Muscle layer of duodenum (tissue), 2 donors: ENCODE results near the gene RAB40B.
A peak's percentile ranks its signal among the peaks of the same experiment; 100 is the strongest.
"Not testable (repeated sequence)": the region's sequence is repeated elsewhere in the genome, so short reads cannot be mapped to it uniquely, and the experiment has no call there.

Source experiments
- H3K27ac ChIP-seq: one replicate; pipeline ENCODE4 v1.7.0; 2013; ENCODE audit warnings: mild to moderate bottlenecking, low read length
- H3K27me3 ChIP-seq: one replicate; pipeline ENCODE4 v1.7.0; 2013; ENCODE audit warnings: low read depth, mild to moderate bottlenecking, control low read depth, low read length
- H3K36me3 ChIP-seq, 2 donors: one replicate each; pipeline ENCODE4 v1.7.0; 2013; ENCODE audit warnings: low read length in 2 of 2, control low read depth in 1 of 2, mild to moderate bottlenecking in 1 of 2; ENCODE audit not compliant: insufficient read depth in 2 of 2, control insufficient read depth in 1 of 2
- H3K4me1 ChIP-seq, 2 donors: one replicate each; pipeline ENCODE4 v1.7.0; 2013; ENCODE audit warnings: low read length in 2 of 2, mild to moderate bottlenecking in 2 of 2, control low read depth in 1 of 2, moderate library complexity in 1 of 2; ENCODE audit not compliant: insufficient read depth in 2 of 2, control insufficient read depth in 1 of 2
- H3K4me3 ChIP-seq, 2 donors: one replicate each; pipeline ENCODE4 v1.7.0; 2013; ENCODE audit warnings: low read length in 2 of 2, low read depth in 1 of 2, mild to moderate bottlenecking in 1 of 2
- H3K9me3 ChIP-seq, 2 donors: one replicate each; pipeline ENCODE4 v1.7.0; 2013; ENCODE audit warnings: low read length in 2 of 2, control low read depth in 1 of 2, mild to moderate bottlenecking in 1 of 2; ENCODE audit not compliant: control insufficient read depth in 1 of 2
- donor health status: healthy.

The RAB40B gene

GRCh38 chr17:82654611-82655010 lies 43.9 kb downstream of the RAB40B start:
- not testable (repeated sequence) for H3K4me1 ChIP-seq, H3K27me3 ChIP-seq, H3K9me3 ChIP-seq, H3K4me3 ChIP-seq
- Histone ChIP-seq H3K36me3 (peaks cover 0 to 31% of the 10 kb centered on the region in 2 donors), H3K27ac (peak overlapping the region; percentile 63)

- no peaks in the 10 kb centered on the region for H3K27me3 ChIP-seq
- H3K4me3 ChIP-seq, result no peak overlapping the region
- H3K27ac ChIP-seq, result no peak overlapping the region
- H3K9me3 ChIP-seq, result no peaks in the 10 kb centered on the region
- H3K36me3 ChIP-seq, result peaks cover 0 to 25% of the 10 kb centered on the region in 2 donors
- H3K4me1 ChIP-seq, result peaks cover 0 to 6% of the 10 kb centered on the region in 2 donors
These were observed 44.6 kb downstream of the RAB40B start for GRCh38 chr17:82653651-82654528.

- no peaks in the 10 kb centered on the region for H3K9me3 ChIP-seq
- H3K4me3 ChIP-seq, result no peak overlapping the region
- H3K27me3 ChIP-seq, result no peaks in the 10 kb centered on the region
- H3K27ac ChIP-seq, result no peak overlapping the region
- no peaks in the 10 kb centered on the region for H3K36me3 ChIP-seq
- H3K4me1 ChIP-seq, result peaks cover 0 to 22% of the 10 kb centered on the region in 2 donors
These were observed 47.8 kb downstream of the RAB40B start for GRCh38 chr17:82650723-82651122.

- Histone ChIP-seq H3K4me1 (peaks cover 0 to 22% of the 10 kb centered on the region in 2 donors), H3K27me3 (no peaks in the 10 kb centered on the region), H3K9me3 (no peaks in the 10 kb centered on the region), H3K27ac (no peak overlapping the region), H3K36me3 (no peaks in the 10 kb centered on the region), H3K4me3 (no peak overlapping the region)
These were observed 48.8 kb downstream of the RAB40B start for GRCh38 chr17:82649501-82650261.

DNA sequence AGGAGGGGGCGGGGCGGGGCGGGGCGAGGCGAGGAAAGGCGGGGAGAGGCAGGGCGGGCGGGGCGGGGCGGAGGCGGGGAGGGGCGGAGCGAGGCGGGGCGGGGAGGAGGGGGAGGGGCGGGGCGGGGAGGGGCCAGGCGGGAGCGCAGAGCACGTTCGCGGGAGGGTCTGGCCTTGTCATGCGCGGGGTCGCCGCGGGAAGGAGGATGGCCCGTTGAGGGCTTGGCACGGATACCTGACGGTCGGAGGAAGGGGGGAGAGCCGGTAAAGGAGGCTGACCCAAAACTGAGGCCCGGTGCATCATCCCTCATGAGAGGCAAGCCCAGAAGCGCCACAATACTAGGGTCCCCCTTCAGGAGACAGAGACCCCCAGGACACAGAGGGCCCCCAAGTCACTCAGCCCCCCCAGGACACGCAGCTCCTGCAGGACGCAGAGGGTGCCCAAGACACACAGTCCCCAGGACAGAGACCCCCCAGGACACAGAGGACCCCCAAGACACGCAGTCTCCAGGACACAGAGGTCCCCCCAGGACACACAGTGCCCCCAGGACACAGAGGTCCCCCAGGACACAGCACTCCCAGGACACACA lies 49.7 kb downstream of the RAB40B start:
- H3K27me3 ChIP-seq, result no peaks in the 10 kb centered on the region
- peaks cover 0 to 18% of the 10 kb centered on the region in 2 donors for H3K4me1 ChIP-seq
- no peak overlapping the region for H3K27ac ChIP-seq
- peak overlapping the region in 1 of 2 donors; percentile 38 for H3K4me3 ChIP-seq
- no peaks in the 10 kb centered on the region for H3K9me3 ChIP-seq
- peaks cover 0 to 5% of the 10 kb centered on the region in 2 donors for H3K36me3 ChIP-seq

GRCh38 chr17:82648165-82648668 lies 50.3 kb downstream of the RAB40B start, which contains the start of gene WDR45B:
Gene WDR45B, minus strand, starts transcription at chr17:82648444. Its CDS starts 104 bp downstream, at chr17:82648340.
- Histone ChIP-seq H3K4me3 (peak within 1 kb of the TSS; percentile 71 to 84), H3K36me3 (peaks cover 2 to 10% of the 10 kb centered on the region in 2 donors), H3K27me3 (no peaks in the 10 kb centered on the region), H3K4me1 (peaks cover 0 to 18% of the 10 kb centered on the region in 2 donors), H3K9me3 (no peaks in the 10 kb centered on the region), H3K27ac (peak within 1 kb of the TSS; percentile 83)

- Histone ChIP-seq H3K27me3 (no peaks in the 10 kb centered on the region), H3K9me3 (no peaks in the 10 kb centered on the region), H3K27ac (peak overlapping the region; percentile 83), H3K36me3 (peaks cover 8 to 15% of the 10 kb centered on the region in 2 donors), H3K4me1 (peaks cover 0 to 18% of the 10 kb centered on the region in 2 donors), H3K4me3 (peak overlapping the region; percentile 71 to 84)
These were observed 50.8 kb downstream of the RAB40B start for GRCh38 chr17:82647593-82648164.

DNA sequence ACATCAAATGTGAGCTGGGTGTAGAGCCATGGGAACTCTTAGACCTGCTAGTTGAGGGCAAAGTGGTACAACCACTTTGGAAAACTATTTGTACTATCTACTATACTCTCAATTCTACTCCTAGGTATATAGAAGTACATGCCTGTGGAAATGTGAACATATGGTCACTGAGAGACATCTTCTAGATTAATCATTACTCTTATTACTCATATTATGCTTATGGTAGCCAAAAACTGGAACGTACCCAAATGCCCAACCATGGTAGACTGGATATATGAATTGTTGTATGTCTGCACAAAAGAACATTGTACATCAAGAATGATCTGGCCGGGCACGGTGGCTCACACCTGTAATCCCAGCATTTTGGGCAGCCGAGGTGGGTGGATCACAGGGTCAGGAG lies 53.0 kb downstream of the RAB40B start:
- Histone ChIP-seq H3K27me3 (no peaks in the 10 kb centered on the region), H3K9me3 (no peaks in the 10 kb centered on the region), H3K36me3 (peaks cover 16 to 31% of the 10 kb centered on the region in 2 donors), H3K4me3 (no peak overlapping the region), H3K4me1 (peaks cover 0 to 18% of the 10 kb centered on the region in 2 donors), H3K27ac (no peak overlapping the region)

DNA sequence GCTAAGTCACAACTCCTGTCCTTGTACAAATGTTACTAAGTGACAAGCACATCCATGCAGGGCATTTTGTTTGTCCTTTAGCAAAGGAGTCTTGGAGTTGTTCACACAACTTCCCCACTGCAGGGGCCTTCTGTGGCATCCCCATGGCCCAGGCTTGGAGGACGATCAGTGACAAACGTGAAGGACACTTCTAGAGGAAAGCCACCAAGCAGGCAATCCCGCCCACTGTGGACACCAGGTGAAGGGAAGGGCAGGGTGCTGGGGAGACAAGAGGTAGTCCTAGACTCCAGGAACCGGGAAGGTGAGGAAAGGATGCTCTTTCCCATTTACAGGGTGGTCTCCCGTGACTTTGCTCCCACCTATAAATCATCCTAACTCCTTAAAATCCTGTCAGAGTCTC lies 54.4 kb downstream of the RAB40B start:
- Histone ChIP-seq H3K4me3 (no peak overlapping the region), H3K27ac (no peak overlapping the region), H3K4me1 (peaks cover 0 to 18% of the 10 kb centered on the region in 2 donors), H3K9me3 (no peaks in the 10 kb centered on the region), H3K27me3 (no peaks in the 10 kb centered on the region), H3K36me3 (peaks cover 19 to 42% of the 10 kb centered on the region in 2 donors)

GRCh38 chr17:82642022-82642421 lies 56.5 kb downstream of the RAB40B start:
- H3K27ac ChIP-seq, result no peak overlapping the region
- no peak overlapping the region for H3K4me3 ChIP-seq
- peaks cover 0 to 10% of the 10 kb centered on the region in 2 donors for H3K4me1 ChIP-seq
- H3K36me3 ChIP-seq, result peaks cover 20 to 42% of the 10 kb centered on the region in 2 donors
- no peaks in the 10 kb centered on the region for H3K27me3 ChIP-seq
- no peaks in the 10 kb centered on the region for H3K9me3 ChIP-seq
